HG02840 (cell line): Measurements from ENCODE around the gene STOML1.
"Not testable (repeated sequence)": the region's sequence is repeated elsewhere in the genome, so short reads cannot be mapped to it uniquely, and the experiment has no call there.

Experiments
- ATAC-seq: cut with Tn5 transposase; IDR thresholded peaks from one replicate; pipeline ENCODE4 v1.9.1; 2021; ENCODE audit warnings: mild to moderate bottlenecking, moderate library complexity, moderate number of reproducible peaks; ENCODE audit not compliant: unreplicated experiment, low FRiP score

The STOML1 gene

DNA sequence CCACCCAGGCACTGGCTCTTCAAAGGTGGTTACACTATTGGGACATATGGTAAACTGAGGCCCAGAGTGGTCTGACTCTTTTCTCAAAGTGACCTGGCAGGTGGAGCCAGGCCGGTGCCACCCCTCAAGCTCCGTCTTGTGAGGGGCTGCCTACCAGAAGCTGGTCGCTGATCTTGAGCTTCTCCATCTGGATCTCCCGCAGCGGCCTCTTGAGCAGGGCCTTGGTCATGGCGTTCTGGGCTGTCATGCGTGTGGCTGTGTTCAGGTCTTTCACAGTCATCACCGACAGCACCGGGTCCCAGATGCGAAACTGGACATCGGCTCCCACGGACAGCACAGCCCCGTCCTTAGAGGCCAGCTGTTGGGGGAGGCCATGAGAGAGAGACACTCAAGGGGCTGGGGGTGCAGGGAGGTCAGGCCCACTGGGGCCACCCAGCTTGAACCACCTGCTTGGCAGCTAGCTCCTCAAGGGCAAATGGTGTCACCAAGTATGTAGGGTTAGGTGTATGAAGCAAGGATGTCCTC, 3.6 kb downstream of the STOML1 start:
- no peak for ATAC-seq

DNA sequence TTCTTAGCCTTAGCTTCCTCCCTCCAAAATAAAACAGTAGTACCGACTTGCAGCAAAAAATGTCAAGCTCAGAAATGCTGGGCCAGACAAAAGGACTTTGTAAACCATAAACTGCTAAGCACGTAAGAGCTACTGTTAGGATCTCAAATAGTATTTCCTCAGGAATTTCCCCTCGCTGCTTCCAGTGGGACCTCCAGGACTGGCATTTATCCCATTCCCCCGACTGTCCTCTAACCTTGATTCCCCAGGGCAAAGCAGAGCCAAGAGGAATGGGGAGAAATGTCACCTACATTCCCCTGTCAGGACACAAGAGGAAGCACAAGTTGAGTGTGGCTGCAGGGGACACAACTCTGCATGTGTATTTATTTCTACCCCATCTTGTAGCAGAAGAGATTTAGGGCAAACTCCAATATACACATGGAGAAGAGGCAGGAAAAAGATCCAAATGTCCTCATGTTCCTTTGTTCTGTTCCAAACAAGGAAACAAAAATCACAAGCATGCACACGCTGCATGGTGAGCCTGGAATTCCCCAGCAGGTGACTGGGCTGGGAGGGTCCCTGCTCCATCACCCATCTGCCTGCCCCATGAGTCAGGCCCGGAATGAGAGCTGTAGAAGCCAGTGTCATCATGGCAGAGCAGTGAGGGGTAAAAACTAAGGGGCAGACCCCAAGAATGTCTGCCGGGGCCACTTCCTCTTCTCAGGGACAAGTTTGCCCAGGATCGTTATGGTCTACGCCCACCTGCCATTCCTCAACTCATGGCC, 4.2 kb downstream of the STOML1 start:
- ATAC-seq: no peak

DNA sequence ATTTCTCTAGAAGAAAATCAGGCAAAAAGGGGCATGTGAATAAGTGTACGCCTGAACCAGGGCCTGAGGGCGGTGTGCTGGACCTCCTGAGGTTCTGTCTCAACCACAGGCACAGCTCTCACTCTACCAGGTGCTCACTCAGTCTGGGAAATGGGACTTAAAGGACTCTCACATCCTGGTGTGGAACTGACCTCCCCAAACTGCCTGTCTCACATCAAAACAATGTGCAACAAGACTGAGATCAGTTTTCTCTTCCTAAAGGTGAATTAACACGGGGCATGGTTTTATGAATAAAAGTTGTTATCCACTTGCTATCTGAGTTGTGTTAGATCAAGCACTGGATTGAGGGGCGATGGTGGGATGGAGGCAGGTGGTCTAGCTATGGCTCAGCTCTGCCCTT, 4.8 kb downstream of the STOML1 start:
- ATAC-seq: no peak

DNA sequence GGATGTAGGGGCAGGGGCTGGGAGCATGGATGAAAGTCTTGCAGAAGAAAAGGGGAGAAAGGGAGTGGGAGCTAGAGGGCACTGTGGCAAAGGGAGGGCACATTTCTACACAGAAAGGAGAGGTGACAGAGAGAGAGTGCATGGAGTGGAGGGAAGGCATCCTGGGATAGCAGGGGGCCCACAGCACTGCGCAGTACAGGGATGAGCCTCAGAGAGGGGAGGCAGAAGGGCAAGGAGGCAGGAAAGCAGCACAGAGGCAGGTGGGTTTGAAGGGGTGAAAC, 5.4 kb downstream of the STOML1 start:
- no peak for ATAC-seq

DNA sequence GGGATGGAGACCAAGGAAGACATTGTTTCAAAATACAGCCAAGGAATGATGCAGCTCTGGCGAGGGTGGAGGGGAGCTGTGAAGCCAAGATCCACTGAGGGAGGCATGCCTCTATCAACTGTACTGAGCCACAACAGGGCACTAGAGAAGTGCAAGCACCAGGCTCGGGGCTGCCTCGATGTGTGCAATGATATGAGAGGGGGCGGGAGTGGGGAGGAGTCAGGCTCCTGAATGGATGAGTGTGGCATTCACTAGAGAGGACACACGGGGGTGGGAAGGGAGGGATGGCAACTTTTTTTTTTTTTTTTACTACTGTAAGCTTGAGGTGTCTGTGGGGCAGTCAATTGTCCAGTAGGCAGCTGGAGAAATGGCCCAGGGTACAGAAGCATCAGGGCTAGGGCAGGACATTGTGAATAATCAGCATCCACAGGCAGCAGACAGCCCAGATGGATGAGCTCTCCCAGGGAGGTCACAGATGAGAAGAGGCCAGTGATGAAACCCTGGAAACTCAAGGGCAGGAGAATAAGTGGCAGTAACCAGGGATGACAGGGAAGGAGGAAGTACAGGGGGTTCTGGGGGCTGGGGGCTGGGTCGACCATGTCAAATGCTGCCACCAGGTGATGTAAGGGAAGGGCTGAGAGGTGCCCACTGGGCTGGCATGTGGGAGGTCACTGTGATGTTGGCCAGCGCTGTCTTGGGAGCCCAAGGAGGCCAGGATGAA, 5.9 kb downstream of the STOML1 start:
- no peak for ATAC-seq

DNA sequence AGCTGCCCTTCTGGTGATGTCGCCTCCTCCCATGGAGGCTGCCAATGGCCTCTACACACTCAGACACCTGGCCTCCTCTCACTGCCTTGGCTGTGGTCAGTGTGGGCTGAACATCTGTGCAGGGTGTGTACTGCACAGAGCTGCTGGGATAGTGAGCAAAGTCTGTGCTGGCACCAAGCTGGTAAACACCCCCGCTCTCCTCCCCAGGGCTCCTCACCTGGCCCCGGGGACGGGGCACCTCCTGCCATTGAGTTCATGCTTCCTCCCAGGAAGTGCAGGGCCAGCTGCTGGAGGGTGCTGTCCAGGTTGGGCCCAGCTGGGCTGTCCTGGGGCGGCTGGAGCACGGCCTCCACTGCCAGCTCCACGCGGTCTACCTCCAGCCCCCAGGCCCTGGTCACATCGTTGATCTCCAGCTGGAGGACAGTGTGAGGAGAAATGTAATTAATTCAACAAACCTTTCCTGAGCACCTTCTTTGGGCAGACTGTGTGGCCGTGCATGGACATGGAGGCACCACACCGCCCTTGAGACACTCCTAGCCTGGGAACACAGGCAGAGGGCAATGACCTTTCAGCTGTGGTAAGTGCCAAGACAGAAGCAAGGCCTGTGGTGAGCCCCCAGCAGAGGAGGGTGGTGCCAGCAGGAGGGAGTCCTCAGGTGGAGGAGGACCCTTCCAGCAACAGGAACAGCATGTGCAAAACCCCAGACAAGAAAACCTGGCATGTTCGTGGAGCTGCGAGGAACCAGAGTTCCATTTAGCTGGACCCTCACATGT, 6.8 kb downstream of the STOML1 start:
- no peak for ATAC-seq

DNA sequence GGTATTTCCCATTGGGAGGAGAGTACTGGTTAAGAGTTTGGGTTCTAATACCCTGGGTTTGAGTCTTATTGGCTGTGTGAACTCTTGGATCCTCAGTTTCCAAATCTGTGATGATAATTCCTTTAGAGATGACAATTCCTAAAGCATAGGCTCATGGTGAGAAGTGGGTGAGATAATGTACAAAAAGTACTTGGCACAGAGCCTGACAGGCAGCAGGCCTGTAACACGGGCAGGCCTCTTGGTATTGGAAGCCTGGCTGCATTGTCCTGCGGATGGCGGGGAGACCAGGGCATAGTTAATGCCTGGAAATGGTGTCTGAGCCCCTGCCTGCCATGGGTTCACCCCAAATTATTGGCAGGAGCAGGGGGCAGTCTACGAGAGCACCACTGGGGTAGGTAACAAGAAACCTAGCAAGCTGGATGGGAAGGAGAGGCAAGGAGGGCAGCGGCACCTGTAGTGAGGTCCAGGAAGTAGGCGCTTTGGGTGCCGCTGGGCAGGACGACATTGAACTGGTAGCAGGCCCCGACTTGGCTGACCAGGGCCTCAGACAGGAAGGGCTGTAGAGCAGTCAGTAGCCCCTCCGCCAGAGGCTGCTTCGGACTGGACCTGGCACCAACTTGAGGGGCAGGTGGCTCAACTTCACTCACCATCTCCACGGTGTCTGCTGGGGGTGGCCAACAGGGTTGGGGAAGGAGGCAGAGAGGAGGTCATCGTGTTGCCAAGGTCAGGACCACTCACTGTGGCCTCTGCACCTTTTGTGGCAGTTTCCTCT, 7.7 kb downstream of the STOML1 start:
- no peak for ATAC-seq

DNA sequence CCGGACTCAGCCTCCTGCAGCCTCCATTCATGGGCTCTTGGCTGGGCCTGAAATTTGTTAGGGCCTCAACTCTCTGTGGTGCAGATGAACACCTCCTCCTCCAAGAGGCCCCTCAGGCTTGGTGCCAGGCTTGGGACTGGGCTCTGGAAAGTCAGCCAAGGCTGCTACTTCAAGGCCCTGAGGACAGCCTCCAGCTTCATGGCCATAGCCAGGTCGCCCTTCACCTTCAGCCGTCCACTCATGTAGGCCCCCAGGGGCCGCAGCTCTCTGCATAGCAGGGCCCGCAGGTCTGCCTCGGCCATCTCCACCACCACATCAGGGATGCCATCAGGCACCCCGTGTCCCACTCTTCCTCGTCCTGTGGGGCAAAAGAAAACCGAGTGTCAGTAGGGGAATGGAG, 8.3 kb downstream of the STOML1 start:
- no peak for ATAC-seq

DNA sequence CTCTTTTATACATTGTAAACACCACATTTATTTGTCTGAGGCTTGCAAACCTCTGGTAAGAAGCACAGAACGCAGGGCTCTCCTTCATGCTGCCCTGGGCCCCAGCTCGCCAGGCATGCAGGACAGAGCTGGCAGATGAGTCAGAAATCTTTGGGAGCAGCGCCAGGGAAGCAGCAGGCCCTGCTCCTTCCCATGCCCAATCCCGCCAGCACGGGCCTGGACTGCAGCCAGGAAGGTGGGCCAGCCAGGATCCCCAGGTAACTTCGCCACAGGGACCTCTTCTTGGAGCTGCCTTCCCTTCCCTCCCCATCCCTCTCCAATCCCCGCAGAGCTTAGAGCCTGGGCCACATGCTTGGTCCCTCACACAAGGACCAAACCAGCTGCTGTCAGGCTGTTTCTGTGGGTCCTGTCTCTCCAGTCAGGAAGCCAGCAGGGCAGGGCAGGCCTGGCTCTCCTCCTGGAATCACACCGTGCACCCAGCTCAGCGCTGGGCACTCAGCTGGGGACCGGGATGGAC, 8.8 kb downstream of the STOML1 start:
- ATAC-seq: no peak

DNA sequence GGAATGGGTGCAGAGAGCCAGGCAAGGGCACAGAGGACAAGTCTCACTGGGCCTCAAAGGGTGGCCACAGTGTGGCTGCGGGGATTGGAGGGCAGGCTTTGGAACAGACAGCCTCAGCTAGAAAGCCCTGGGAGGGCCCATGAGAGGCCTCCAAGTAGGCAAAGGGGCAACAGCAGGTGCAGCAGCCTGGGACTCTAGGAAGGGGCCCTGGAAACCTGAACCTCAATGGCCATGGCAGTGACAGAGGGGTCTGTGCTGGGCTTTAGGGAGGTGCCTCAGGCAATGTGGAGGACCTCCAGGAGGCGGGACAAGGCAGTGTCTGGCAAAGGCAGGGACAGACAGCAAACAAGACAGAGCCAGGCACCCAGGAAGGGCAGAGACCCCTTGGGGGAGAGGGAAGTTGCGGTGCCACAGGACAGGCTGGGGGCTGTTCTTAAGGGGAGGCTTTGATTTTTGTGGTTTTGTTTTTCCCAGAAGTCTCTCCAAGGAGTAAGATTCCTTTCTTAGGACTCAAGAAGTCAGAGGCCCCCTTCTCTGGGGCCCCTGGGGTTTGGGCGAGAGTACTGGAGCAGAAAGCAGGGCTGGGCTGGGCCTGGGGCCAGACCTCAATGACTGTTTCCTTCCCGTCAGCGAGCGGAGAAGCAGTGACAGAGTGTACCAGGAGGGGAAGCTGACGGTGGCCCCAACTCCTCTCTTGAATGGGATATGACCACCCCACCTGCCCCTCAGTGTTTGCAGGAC, 9.7 kb downstream of the STOML1 start:
- ATAC-seq: no peak

DNA sequence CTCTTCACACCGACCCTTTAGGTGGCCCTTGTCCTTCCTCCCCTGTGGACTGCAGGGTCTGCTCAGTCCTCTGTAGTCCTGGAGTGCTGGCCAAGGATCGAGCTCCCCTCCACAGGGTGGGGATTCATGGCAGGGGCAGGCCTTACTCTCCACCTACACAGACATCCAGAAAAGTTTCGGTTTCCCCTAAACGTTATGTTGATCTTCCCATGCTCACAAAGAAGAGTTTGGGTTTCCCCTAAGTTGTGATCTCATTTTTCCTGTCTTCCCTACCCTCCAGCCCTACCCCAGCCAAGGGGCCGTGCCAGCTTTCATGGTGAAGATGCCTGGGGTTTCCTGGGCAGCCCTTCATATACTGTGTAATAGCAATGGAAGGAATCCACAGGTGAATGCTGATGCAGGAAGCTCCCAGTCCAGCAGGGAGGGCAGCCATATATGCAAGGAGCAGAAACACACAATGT, 10.3 kb downstream of the STOML1 start:
- ATAC-seq: no peak

DNA sequence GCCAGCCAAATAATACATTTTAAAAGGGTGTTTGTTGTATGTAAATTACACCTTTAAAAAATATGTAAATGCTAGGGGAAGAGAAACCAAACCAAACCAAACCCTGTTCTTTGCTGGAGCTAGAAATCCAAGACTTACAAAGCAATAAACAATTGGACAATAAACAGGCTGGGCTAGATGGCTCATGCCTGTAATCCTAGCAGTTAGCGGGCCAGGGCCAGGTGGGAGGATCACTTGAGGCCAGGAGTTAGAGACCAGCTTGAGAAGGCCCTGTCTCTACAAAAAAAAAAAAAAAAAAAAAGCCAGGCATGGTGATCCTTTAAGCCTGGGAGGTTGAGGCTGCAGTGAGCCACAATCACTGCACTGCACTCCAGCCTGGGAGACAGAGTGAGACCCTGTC, 12.5 kb downstream of the STOML1 start:
- no peak for ATAC-seq

DNA sequence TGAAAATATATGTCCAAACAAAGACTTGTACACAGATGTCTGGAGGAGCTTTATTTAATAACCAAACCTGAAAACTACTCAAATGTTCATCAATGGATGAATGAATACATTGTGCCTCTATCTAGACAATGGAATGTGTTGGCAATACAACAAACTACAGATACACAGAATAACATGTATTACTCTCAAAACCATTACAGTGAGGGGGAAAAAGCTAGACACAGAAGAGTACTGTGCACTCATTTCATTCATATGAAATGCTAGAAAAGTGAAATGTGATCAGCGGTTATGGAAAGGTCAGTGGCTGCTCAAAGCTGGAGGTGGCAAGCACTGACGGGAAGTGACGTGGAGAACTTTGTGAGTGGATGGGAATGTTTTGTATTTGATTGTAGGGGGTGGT, 13.2 kb downstream of the STOML1 start:
- ATAC-seq: no peak

DNA sequence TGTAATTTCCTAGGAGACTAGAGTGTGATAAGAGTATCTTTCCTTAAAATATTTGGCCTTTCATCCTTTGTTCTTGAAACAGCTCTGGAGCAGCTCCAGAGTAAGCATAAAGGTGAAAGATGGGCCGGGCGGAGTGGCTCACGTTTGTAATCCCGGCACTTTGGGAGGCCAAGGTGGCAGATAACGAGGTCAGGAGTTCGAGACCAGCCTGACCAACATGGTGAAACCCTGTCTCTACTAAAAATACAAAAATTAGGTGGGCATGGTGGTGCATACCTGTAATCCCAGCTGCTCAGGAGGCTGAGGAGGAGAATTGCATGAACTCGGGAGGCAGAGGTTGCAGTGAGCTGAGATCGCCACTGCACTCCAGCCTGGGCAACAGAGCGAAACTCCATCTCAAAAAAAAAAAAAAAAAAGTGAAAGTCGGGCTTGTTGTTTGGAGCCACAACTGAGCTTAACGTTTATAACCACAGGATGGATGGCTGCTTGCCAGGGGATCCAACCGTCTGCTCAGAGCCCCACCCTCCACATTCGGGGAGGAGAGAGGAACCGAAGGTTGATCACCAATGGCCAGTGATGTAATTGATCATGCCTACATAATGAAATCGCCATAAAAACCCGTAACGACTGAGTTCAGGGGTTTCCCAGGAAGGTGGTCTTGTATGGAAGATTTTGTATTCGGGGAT, 16.5 kb downstream of the STOML1 start:
- not testable (repeated sequence) for ATAC-seq

DNA sequence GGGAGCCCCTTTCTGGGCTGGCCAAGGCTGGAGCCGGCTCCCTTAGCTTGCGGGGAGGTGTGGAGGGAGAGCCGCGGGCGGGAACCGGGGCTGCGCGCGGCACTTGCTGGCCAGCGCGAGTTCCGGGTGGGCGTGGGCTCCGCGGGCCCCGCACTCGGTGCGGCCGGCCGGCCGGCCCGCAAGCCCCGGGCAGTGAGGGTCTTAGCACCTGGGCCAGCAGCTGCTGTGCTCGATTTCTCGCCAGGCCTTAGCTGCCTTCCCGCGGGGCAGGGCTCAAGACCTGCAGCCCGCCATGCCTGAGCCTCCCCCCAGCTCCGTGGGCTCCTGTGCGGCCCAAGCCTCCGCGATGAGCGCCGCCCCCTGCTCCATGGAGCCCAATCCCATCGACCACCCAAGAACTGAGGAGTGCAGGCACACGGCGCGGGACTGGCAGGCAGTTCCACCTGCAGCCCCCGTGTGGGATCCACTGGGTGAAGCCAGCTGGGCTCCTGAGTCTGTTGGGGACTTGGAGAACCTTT, 18.4 kb downstream of the STOML1 start:
- not testable (repeated sequence) for ATAC-seq

DNA sequence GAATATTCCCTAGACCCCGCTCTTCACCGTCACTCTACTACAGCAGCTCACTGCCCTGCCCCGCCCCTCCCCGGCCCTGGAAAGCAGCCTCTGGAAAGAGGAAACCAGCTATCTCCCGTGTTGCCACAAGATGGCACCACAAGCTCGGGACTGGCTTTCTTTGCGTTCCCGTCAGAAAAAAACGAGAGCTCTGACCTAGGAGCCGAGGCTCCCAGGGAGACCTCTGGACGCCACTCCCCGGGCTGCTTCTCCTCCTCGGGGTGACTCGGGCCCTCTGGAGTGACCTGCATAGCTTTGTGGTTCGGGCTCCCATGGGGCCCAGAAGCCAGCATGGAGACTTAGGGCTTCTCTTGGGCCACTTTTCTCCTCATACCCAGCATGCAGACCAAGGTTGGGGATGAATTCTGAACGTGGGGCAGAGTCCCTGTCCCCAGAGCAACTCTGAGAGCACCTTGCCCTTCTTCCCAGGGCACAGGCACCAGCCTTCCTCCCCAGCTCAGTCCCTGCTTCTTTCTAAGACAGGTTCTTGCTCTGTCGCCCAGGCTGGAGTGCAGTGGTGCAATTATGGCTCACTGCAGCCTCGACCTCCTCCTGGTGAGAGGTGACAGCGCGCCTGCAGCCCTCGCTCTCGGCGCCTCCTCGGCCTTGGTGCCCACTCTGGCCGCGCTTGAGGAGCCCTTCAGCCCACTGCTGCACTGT, 19.0 kb downstream of the STOML1 start:
- ATAC-seq: no peak

DNA sequence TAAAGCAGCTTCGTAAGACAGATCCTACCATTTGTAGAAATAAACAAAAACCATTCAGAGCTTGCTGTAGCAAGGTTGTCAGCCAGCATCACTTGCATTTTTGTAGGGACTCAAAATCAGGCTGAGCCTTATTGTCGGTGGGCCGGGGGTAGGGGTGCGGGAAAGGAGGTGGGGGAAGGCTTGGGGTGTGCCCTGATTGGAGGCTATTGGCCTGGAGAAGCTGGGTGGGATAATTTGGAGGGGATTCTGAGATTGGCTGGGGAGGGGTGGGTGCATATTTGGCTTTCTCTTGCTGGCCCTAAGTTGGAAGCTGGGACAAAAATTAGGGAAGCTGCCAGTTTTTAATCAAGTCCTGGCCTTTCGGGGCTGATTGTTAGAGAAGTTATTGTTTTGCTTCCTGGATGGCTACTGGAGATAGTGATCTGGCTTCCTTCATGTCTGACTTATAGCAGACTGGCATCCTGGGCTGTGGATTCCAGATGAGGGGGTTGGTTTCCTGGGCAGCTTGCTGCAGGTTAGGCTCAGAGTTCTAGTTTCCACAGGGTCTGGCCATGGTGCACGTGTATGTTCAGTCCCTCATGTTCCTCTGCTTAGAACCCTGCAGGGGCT, 22.8 kb downstream of the STOML1 start:
- ATAC-seq: no peak

DNA sequence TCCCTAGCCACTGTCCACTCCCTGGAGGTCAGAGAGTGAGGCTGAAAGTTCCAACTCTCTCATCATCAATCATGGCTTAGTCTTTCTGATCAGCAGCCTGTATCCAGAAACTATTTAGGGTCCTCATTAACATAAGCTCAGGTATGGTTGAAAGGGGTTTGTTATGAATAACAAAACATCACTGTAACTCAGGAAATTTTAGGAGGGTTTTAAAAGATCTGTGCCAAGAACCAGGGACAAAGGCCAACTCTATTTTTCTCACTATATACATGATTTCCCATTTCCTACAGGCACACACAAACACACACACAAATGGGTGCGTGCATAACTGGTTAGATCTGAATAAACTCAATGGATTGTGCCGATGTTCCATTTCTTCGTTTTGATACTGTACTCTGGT, 23.6 kb downstream of the STOML1 start:
- ATAC-seq: no peak
